Pons (tissue), 1 donor: ENCODE results near the gene NRBP1.
"Not testable (repeated sequence)": the region's sequence is repeated elsewhere in the genome, so short reads cannot be mapped to it uniquely, and the experiment has no call there.

Source experiments
- DNase-seq: peaks from one replicate; pipeline ENCODE4 v3.0.0-alpha.2; 2016; ENCODE audit warnings: low spot score

Gene NRBP1

DNA sequence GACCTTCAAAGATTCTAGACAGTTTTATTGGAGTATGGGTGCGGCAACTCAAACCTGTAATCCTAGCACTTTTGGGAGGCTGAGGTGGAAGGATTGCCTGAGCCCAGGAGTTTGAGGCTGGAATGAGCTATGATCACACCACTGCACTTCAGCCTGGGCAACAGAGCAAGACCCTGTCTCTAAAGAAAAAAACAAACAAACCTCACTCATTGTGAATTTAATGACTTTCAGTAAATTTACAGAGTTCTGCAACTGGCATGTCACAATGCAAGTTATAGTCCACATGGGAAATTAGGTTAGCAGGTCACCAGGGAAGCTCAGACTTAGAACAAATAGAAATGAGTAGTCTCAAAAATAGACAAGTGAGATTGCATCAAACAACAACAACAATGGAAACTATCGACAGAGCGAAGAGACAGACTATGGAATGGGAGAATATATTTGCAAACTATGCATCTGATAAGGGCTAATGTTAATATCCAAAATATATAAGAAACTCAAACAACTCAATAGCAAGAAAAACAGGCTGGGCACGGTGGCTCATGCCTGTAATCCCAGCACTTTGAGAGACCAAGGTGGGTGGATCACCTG, 6.7 kb upstream of the NRBP1 start:
- no peak for DNase-seq

- no peak for DNase-seq
Observed at GRCh38 chr2:27422958-27423357, 5.5 kb upstream of the NRBP1 start.

GRCh38 chr2:27425039-27425438, 3.4 kb upstream of the NRBP1 start:
- not testable (repeated sequence) for DNase-seq

- peak; percentile 38 for DNase-seq
Observed at GRCh38 chr2:27427863-27428212, 593 bp upstream of the NRBP1 start.

DNA sequence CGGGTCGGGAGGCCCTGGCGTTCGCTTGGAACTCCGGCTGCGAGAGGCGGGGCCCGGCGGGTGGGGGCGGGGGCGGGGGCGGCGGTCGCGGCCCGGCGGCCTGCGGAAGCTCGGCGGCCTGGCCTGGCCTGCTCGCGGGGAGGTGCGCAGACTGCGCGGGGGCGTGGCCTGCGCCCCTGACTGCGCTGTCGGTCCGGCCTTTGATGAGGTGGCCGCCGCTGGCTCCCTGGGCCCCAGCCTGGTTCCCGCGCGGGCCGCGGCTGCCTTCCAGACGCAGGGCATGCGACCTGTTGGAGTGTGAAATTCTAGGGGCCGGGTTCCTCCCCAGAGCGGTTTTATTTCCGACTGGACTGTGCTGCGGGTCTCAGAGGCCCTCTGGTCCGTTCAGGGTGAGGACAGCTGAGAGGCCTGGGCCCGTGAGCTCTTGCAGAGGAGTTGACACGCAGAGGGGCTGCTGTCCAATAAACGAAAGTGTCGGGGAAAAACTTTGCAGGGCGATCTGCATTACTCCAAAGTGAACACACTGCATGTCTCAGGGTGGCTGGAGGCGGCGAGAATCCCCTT, 629 bp downstream of the NRBP1 start:
- DNase-seq: peak; percentile 48

- no peak for DNase-seq
Observed at GRCh38 chr2:27431395-27431794, 3.0 kb downstream of the NRBP1 start.

GRCh38 chr2:27435628-27436027, 7.2 kb downstream of the NRBP1 start:
- DNase-seq: no peak

GRCh38 chr2:27441226-27441926, 12.9 kb downstream of the NRBP1 start:
- no peak for DNase-seq

DNA sequence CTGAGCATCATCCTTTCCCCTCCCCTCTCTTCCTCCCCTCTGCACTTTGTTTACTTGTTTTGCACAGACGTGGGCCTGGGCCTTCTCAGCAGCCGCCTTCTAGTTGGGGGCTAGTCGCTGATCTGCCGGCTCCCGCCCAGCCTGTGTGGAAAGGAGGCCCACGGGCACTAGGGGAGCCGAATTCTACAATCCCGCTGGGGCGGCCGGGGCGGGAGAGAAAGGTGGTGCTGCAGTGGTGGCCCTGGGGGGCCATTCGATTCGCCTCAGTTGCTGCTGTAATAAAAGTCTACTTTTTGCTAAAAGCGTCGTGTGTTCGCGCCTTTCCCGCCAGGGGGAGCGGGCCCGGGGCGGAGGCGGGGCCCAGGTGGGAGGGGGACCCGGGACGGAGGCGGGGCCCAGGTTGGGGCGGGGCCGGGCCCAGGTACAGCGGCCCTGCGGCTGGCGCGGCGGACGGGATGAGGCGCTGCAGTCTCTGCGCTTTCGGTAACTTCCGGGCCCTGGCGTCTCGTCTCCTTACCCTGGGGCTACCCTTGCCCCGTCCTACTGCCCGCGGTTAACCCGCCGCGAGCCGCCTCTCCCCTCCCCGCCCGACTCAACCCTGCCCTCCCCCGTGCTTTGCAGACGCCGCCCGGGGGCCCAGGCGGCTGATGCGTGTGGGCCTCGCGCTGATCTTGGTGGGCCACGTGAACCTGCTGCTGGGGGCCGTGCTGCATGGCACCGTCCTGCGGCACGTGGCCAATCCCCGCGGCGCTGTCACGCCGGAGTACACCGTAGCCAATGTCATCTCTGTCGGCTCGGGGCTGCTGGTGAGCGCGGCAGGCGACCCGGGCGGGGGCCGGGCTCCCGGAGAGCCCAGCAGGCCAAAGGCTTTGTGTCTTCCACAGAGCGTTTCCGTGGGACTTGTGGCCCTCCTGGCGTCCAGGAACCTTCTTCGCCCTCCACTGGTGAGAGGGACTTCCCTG, 13.8 kb downstream of the NRBP1 start, which contains the start of gene KRTCAP3:
Gene KRTCAP3, plus strand, starts transcription at position 424 of the 962 bp plus-strand sequence. Its CDS starts 32 bp downstream, at position 456.
- DNase-seq: no peak

DNA sequence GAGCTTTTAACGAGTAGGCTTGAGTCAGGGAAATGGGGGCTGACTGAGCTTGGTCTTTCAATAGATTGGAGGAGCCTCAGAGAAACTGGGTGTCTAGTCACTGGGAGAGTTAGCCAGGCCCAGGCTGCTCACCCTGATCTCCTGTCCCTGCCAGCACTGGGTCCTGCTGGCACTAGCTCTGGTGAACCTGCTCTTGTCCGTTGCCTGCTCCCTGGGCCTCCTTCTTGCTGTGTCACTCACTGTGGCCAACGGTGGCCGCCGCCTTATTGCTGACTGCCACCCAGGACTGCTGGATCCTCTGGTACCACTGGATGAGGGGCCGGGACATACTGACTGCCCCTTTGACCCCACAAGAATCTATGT, 14.5 kb downstream of the NRBP1 start:
- DNase-seq: no peak

DNA sequence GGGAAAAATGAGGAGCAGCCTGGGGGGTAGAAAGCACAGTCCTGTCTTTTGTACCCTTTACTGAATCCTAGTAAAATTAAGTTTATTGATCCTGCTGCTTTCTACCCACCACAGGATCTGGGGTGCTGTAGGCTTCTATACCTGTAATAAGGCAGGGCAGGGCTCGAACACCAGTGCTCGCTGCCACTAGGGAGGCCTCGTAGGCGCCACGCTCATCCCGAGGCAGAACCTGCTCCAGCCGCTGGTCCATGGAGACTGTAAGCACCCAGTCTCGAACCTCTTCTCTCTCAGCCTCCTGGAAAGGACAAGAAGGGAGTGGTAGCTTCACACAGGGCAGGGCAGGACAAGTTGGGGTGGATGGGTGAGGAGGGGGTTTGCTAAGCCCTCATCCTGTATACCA, 16.7 kb downstream of the NRBP1 start:
- no peak for DNase-seq

DNA sequence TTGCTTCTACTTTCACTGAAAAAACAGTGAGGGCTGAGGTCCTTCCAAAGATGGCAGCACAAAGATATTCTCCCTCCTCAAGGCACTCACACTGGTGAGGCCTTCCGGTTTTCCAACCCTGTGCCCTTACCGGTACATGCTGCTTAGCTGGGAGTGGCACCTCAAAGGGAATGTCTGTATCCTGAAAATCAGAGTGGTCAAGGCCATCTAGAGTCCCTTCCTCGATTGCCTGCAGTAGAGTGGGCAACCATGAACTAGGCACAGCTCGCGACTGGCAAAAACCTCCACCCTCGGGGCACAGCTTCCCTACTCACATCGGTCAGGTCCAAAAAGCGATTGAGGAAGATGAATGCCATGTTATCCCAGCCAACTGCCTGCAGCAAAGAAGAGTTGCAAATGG, 17.2 kb downstream of the NRBP1 start:
- no peak for DNase-seq

- DNase-seq: no peak
Observed at GRCh38 chr2:27446057-27446456, 17.6 kb downstream of the NRBP1 start.

- DNase-seq: no peak
Observed at GRCh38 chr2:27448381-27448780, 19.9 kb downstream of the NRBP1 start.

DNA sequence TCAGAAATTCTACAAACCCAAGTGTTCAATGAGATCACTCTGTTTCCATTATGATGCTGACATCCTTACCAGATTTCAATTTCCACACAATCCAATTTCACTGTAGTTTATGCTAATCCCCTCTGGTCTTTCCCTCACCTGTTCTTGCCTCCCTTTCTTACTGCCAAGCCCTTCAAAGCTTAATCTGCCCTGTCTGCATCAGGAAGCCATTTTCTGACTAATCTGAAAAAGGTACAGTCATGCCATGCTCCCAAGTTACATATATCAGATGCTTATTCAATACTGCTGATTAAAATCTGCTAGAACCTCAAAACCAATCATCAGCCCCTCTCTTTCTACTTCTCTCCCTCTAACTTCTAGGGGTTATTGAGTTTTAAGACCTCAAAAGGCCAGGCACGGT, 22.7 kb downstream of the NRBP1 start:
- no peak for DNase-seq

DNA sequence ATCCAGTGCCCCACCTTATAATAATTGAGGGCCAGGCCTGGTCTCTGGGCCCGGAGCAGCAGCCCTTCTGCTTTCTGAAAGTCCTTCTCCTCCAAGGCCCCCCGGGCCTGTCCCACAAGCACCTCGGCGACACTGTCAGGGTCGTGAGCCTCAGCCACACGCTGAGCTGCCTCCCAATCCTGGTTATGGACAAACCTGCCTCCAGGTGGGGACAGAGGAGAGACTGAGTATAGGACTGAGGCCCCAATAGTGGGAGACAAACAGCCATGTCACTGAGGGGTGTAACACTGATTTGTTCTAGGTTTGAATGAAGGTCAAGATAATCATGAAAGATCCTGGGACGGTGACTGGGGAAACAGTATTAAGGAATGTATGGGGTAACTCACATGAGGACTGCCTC, 25.5 kb downstream of the NRBP1 start:
- DNase-seq: no peak

DNA sequence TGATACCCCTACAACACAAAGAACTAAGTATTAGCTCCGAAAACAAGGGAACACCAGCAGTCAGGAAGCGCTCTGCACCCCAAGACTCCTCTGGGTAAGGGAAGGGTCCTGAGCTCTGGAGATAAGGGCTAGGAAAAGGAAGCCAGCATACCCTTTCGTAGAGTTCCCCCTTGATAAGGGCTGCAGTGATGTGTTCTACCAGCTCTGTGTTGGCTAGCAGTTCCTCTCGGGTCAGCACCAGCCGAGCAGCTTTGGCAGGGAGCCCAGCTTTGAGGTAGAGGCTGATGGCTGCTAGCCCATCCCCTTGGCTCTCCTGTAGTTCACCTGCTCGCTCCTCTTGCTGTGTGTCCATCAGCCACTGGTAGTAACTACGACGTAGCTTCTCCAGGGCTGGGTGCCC, 32.7 kb downstream of the NRBP1 start:
- DNase-seq: no peak

- no peak for DNase-seq
Observed at GRCh38 chr2:27464443-27464842, 36.0 kb downstream of the NRBP1 start.

DNA sequence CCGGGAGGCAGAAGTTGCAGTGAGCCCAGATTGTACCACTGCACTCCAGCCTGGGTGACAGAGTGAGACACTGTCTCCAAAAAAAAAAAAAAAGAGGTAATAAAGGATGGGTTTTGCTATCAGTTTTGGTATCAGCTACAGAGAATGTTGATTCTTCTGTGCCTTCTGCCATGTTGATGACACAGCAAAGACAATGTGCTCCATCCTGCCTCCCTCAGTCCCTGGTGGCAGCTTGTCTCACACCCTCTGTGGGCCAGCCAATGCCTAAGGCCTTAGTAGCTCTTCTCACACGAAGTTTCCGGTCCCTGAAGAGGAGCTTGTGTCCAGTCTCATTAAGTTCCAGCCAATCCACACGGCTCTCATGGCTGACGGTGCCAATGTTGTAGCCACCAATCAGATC, 43.5 kb downstream of the NRBP1 start:
- DNase-seq: no peak

GRCh38 chr2:27485496-27485895, 57.1 kb downstream of the NRBP1 start:
- DNase-seq: peak; percentile 90

DNA sequence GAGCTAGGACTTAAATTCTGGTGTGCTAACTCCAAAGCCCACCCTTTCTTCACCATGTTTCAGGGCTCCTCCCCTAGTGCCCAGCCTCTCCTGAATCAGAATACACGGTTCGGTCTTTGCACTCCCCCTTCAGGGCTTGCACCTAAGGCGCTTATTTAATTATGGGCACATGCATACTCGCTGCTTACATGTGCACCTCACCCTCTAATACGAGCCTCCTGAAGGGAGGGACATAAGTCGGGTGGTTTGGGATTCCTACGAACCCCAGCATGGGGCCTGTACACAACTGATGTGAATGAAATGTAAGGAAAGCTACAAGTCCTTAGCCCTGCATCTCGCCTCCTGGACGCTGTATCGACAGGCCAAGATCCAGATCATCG, 60.7 kb downstream of the NRBP1 start:
- DNase-seq: no peak

DNA sequence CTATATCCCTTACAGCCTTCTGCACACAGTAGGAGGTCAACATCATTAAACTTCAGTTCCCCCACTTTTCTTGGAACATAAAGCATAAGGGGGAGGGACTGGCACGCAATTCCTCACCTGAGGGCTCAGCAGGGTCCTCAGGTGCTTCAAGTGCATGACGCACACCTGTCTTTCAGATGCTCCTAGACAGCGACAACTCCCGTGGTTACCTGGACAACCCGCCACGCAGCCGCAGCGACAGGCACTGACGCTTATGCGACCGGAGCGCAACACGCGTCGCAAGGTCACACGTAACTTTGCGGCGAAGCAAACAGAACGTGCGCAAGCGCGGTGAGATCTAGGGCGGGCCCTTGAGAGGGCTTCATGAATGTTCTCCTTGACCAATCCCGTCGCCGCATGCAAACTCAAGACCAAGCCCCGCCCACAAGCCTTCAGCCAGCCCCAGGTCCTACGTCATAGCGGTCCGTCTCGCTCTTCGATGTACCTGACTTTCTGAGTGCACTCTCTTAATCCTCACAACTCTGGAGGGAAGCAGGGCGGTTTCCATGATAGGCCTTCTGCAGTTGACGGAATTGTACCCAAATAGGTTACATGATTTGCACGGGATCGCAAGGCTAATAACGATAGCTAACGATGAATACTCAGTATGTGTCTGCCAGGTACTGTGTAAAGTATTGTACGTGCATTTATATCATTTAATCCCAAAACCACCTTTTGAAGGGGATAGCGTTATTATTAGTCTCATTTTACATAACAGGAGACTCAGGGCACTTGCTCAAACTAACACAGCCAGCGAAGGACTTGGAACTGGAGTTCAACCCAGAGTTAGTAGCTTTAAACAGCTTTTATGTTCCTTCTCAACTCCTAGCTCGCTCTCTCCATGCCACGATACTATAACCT, 61.3 kb downstream of the NRBP1 start, which contains the start of gene IFT172:
Gene IFT172, minus strand, starts transcription at position 246 of the 900 bp plus-strand sequence. Its CDS starts 90 bp downstream, at position 156.
- DNase-seq: peak; percentile 99
